Measurements from ENCODE around the gene RPS2. TPM values are rescaled to one million over a fixed set of nuclear protein-coding genes. Genes with fewer than 3 reads are reported as not detected.

RPS2 gene
- total RNA-seq, 1 donor from 2014 or later, result 1,121 TPM

DNA sequence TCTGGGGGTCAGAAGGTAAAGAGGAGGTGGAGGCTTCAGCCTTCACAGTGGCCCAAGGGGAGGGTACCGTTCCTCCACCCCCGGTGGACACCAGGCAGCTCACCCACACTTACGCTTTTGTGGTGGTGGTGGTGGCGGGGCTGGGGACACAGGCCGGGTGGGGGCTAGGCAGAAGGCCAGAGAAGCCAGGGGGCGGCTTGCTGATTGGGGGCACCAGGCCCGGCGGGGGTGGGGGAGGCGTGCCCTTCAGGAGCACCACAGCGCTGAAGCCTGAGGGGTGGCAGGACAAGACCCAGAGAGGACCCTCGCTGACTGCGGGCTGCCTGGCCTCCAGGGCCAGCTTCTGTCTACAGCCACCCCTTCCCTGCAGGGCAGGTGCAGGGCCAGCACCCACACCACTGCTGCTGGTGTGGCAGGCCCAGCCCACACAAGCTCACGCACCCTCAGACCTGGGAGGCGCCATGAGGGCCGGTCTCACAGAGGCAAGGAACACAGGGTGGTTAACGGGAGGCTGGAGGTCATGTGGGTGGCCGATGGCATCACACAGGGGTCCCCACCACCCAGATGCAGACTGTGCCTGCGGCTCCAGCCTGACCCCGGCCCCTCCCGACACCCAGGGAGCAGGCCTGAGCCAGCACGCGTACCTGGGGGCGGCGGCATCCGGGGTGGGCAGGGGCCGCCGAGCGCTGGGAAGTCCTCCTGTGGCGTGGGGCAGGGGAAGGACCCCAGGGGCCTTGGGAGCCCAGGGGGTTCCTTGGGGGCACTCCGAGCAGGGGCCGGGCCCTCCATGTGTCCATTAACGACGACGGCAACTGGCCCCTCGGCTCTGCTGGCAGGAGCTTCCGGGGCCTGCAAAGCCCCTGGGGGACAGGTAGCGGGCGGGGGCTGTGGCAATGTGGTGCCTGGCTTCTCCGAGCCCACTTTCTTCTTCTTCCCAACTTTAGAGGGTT is 34.5 kb upstream of the RPS2 start:
- DNase-seq (ENCODE audit: low spot score), result no peak

DNA sequence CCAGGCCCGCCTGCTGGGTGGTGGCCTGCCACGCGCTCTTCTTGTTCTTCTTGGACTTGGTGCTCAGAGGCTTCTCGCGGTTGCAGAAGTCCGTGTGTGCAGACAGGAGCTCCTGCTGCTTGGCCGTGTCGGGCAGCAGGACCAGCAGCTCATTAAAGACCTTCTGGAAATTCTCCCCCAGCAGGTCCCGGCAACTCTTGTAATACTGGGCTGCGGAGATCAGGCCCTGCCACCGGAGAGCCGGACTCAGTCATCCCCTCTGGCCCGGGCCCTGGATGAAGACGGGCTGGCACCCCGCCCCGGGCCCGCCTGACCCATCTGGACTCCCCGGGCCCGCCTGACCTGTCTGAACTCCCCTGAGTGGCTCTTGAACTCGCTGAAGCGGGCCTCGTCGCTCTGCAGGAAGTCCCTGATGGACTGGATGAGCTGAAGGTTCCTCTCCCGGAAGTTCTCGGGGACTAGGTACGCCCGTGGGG is 33.8 kb upstream of the RPS2 start:
- DNase-seq (ENCODE audit: low spot score), result no peak

DNA sequence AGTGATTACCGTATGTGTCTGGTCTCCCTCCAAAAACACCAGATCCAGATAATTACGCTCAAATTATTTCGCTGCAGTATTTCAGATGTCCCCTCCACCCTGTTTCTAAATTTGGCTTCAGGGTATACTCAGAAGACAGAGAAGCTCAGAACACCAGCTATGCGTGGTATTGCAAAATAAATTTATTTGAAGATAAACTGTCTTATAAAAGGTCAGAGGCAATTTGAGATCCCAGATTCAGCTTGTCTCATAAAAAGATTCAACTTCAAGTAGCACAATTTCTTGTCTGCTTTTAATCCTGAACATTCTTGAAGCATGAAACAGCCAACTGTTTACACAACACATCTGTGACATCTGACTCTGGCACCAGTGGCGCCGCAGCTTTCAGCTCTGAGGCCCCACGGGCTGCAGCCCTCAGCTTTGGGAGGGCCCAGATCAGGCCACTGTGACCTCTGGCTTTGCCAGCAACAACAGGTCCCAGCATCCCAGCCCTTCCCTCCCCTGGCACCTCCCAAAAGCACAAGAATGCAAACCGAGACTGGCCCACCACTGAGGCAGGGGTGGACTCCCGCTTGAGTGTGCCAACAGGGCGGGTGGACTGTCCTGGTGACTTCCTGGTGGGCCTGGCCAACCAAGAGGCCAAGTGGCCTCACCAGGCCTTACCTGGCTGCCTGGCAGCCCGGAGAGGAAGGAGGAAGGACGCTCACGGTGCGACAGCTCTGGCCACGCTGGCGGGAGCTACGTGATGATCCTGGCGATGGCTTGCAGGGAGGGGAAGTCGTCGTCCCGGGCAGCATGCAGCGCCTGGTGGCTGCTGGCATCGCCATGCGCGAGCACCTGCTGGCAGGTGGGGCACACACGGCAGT is 33.1 kb upstream of the RPS2 start:
- DNase-seq (ENCODE audit: low spot score), result no peak

DNA sequence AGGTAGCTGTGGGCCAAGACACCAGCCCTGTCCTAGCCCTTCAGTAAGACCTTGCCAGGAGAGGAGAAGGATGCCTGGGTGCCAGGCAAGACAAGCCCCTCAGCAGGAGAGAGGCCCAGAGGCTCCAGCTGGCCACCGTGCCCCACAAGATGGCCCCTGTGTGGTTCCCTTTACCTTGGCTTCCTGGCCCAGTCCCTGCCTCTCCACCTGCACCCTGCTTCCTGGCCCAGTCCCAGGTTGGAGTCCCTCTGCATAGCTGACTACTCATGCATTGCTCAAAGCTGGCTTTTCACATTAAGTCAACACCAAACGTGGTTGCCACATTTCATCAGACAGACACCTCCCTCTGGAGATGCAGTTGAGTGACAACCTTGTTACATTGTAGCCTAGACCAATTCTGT is 29.1 kb upstream of the RPS2 start:
- no peak for DNase-seq (ENCODE audit: low spot score)

DNA sequence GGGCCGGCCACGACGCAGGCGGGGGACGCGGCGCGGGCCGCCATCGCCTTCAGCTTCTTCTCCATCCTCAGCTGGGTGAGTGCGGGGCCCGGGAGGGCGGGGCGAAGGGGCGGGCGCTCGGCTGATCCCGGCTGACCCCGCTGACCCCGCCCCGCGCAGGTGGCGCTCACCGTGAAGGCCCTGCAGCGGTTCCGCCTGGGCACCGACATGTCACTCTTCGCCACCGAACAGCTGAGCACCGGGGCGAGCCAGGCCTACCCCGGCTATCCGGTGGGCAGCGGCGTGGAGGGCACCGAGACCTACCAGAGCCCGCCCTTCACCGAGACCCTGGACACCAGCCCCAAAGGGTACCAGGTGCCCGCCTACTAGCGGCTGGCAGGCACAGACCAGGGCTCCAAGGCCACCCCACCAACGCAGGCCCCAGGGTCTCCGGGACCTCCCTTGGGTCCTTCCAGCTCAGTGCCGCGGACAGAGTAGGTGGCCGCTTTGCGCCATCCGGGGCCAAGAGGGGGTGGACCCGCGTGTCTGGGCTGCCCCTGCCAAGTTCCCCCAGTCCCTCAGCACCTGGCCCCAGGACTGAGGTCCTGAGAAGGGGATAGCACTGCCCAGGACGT is 28.2 kb upstream of the RPS2 start:
- no peak for DNase-seq (ENCODE audit: low spot score)

DNA sequence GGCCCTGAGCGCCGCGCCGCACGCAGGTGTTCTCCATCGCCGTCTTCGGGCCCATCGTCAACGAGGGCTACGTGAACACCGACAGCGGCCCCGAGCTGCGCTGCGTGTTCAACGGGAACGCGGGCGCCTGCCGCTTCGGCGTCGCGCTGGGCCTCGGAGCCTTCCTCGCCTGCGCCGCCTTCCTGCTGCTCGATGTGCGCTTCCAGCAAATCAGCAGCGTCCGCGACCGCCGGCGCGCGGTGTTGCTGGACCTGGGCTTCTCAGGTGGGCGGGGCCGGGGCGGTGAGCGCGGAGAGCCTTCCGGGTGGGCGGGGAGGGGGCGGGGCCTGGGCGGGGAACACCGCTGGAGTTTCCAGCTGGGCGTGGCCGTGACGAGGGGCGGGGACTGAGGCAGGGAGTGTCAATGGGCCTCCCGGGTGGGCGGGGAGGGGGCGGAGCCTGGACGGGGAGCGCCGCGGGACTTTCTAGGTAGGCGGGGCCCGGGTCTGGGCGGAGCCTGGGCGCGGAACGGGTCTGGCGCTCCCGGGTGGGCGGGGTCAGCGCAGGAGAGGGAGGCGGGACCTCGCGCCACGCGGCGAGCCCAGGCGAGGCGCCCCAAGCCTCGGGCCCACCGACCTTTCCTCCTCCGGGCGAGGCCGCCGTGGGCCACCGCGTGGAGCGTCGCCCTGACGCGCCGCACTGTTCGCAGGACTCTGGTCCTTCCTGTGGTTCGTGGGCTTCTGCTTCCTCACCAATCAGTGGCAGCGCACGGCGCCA is 27.5 kb upstream of the RPS2 start:
- peak; percentile 97 for DNase-seq (ENCODE audit: low spot score)

DNA sequence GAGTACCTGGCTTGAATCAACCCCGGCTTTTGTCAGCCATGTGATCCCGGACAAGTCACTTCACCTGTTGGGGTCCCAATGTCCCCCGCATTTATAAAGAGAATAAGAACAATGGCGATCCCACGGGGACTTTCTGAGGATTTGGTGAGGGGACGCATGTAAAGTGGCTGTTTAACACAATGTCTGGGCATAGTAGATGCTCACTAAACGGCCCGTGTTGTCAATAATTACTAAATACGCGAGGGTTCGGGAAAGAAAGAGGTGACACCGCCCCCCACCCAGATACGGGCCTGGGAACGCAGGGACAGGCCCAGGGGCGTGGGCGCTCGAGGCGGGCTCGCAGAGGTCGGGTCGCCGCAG is 26.9 kb upstream of the RPS2 start:
- no peak for DNase-seq (ENCODE audit: low spot score)

DNA sequence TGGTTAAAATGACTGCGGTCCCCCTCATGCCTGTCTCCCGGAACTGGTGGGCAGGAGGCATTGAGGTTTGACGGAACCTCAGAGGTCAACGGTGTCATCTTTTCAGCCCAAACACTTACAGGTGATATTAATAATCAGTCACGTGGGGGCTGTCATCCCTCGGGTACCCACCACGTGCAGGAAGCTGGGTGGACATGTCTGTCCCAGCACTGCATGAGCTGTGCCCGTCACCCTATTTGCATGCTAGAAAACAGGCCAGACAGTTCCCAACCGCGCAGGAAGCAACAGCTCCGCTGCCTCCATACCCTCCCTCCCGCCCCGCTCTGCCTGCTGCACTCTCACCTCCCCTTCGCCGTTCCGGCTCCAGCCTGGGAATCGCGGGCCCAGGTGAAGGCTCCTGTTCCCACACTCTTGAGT is 26.5 kb upstream of the RPS2 start:
- DNase-seq (ENCODE audit: low spot score), result no peak

DNA sequence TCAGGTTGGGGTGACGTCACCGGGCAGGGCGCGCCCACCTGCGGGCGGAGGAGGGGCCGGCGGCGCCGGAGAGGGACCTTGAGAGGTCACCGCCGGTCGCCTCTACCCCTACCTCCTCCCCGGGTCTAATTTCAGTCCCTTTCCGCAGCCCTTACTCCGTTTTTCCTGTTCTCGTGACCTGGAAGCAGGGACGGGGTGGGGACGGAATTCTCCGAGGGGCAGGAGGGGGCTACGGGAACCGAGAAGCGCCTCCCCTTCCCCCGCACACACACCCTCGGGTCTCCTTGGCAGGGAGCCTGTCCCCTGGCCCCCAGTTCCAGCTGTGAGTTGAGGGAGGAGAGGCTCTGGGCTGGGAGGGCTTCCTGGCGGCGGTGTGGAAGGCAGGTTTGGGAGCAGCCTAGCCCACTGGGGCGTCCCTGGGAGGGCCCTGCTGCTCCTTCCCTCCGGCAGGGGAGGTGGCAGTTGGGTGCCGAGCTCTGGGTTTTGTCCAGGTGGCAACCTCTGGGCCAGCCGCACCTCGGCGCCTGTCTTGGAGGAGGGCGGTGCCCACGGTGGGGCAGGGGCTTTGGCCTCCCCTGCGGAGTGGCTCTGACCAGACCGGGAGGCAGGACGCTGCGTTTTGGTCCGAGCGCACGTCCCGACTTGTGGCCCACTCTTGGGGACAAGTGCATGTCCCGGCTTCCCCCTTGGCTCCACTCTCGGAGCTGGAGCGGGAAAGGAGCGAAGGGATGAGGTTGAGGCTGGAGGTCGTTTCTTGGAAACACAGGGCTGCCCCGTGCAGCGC is 25.9 kb upstream of the RPS2 start:
- no peak for DNase-seq (ENCODE audit: low spot score)

DNA sequence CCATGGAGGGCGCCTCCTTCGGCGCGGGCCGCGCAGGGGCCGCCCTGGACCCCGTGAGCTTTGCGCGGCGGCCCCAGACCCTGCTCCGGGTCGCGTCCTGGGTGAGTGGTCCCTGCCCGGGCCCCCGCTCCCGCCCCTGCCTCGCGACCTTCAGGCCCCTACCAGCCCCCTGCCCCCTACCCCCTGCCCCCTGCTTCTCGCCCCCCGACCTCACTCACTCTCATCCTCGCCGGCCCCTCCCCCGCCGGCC is 25.4 kb upstream of the RPS2 start:
- no peak for DNase-seq (ENCODE audit: low spot score)

DNA sequence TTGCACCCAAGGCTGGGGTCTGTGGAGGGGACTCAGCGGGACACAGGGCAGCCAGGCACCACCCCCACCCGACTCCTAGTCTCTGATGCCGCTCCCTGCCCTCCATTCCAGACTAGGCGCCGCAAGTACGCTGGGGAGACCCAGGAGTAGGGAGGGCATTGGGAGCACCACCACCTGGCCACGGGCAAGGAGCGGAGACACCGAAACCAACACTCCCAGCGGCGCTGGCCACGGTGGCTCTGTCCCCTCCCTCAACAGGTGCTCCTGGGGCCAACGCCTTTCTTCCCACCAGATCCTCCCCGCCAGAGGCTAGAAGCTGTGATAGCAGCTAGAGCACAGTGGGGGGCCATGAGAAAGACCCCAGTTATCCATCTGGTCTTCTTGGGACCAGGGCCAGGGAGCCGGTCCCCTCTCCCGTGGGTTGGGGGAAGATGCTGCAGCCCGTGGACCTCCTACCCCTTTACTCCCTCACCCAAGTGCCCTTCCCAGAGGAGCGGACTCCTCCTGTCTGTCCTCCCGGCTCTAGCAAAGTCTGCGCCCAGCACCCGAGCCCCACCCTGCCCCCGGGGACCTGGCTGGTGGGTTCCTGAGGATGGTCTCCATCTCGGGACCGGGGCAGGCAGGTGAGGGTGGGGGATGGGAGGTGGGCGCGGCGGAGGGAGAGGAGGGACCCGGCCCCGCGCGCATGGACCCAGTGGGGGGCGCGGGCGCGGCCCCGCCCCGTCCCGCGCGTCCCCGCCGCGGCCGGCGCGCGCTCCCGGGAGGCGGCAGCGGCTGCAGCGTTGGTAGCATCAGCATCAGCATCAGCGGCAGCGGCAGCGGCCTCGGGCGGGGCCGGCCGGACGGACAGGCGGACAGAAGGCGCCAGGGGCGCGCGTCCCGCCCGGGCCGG is 24.8 kb upstream of the RPS2 start, which contains the start of gene SYNGR3:
SYNGR3 (plus strand) TSS at position 762 of the 892 bp plus-strand sequence. CDS start 133 bp downstream, outside the sequence.
- DNase-seq (ENCODE audit: low spot score), result no peak

DNA sequence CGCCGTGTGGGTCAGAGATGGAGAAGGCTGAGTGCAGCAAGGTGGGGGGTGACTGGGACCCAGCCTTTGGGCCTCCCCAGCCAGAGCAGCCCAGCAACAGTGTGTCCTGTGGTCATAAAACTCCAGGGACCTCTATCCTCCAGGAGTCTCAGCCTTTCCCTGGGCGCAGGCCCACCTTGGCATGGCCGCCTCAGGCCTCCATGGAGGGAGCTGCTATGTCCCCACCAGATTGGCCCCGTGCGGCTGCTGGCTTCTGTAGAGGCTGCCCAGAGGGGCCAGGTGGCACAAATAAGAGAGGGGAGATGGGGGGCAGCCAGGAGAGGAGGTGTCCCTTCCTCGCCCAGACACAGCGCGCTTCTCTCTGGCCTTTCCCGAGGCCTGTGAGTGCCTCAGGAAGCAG is 22.6 kb upstream of the RPS2 start:
- DNase-seq (ENCODE audit: low spot score), result no peak

DNA sequence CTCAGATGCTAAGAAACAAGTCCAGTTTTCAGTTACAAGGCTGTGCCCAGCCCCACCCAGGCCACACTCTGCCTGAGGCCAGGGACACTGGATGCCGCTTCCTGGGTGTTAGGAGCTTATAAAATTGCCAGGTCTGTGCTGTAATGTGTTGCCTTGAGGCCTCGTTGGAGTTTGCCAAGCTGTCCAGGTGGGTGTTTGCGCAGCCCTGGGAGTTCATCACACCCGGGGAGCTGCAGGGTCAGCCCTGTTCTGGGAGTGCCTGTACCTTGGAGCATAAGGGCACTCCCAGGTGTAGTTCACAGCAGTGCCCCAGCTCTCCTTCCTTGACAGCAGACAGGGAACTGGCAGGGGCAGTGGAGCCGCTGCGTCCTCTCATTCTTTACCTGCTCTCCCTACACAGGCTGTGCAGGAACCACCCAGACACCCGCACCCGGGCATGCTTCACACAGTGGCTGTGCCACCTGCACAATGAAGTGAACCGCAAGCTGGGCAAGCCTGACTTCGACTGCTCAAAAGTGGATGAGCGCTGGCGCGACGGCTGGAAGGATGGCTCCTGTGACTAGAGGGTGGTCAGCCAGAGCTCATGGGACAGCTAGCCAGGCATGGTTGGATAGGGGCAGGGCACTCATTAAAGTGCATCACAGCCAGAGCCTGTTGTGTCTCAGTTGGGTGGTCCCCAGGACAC is 21.0 kb upstream of the RPS2 start:
- no peak for DNase-seq (ENCODE audit: low spot score)

DNA sequence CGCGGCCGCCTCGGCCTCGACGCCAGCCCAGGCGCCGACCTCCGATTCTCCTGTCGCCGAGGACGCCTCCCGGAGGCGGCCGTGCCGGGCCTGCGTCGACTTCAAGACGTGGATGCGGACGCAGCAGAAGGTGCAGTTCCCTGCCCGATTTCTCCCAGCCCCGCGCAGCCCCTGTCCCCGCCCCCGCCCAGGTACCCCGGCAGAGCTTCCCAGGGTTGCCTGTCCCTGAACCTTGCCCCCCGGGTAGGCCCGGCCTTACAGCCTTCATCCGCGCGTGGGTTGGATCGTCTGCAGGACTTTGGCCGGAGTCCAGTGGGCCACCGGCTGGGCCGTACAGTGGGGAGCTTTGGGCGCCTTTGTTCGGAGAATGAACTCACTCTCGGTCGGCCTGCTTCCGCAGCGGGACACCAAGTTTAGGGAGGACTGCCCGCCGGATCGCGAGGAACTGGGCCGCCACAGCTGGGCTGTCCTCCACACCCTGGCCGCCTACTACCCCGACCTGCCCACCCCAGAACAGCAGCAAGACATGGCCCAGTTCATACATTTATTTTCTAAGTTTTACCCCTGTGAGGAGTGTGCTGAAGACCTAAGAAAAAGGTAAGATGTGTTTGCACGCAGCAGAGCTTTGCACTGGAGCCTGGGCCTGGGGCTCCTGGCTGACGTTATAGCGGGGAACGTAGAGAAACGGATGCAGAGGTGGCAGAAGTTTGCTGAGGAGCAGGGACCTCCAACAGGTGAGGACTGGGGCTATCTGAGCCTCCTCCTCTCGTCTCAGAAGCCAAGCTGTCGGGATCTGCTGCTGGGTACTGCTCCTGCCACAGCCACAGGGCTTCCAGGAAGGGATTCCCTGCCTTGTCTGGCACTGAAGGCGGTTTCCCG is 20.0 kb upstream of the RPS2 start:
- DNase-seq (ENCODE audit: low spot score), result no peak

DNA sequence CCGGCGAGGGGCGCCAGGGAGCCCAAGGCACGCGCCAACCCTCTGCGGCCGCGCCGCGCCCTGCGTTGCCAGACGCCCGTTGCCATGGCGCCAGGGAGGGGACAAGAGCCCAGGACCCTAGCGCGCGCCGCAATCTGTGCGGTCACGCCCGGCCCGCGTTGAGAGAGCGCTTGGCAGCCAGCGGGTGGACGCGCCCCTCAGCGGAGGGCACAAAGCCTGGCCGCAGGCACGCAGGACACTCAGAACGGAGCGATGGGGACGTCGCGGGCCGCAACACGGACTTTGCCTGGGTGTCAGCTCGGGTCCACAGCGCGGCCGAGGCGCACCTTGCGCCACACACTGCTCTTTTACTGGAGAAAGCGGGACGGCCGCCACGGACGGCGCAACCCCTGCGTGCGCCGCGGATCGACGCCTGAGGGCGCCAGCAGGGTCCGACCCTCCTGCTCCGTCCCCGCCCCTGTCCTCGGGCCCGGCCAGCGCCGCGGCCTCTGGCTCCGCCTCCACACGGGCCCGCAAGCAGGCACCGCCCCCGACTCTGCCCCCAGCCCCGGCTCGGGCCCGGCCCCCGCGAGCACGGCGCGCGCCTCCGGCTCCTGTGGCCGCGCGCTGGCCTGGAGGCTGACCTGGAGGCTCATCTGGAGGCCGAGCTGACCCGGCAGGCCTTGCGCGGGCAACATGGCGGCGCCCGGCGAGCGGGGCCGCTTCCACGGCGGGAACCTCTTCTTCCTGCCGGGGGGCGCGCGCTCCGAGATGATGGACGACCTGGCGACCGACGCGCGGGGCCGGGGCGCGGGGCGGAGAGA is 19.1 kb upstream of the RPS2 start, which contains the start of gene GFER:
GFER (plus strand) TSS at position 650 of the 803 bp plus-strand sequence; CDS start at position 676, 26 bp downstream.
- DNase-seq (ENCODE audit: low spot score), result peak; percentile 90

DNA sequence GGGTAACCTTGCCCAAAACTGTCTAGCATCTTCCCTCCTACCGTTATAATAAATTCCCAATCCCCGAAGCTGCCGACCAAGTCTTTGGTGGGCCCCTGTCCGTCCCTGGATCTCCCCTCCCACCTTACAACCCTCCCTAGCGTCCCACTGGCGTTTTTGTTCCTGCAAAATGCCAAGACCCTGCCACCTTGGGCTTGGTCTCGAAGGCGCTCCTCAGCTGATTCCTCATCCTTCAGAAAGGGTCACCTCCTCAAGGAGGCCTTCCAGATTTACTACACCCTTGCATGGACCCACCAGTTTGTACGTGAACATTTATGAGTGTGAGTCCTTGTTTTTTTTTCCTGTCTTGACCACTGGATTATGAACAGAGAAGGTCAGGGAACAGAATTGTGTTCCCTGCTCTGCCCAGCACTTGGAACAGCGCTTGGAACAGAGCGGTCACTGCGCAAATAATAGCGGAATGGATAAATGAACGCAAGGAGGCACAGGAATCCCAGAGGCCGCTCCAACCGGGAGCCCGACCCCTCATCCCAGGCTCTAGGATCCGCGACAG is 18.4 kb upstream of the RPS2 start:
- DNase-seq (ENCODE audit: low spot score), result no peak

DNA sequence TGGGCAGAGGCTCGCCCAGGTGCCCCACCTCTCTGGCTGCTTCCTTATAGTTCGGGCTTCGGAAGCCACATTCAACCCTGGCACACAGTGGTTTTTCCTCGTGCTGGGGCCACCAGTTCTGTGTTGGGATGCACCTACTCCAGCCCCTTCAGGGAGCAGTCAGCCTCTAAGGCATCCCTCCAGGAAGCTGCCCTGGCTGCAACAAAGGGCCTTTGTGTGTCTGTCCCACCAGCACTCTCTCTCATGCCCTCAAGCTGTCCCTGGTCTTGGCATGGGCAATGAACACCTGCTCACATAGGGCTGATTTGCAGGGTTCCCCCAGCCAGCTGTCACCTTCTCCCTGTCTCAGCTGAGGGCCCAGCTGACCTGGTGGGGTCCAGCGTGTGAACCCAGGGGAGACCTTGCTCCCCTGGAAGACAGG is 17.4 kb upstream of the RPS2 start:
- no peak for DNase-seq (ENCODE audit: low spot score)
